K562 (cell line): ENCODE data around the gene LMAN2L.

ENCODE experiments used
- CEBPB ChIP-seq: fragments of 450-650 bp; IDR thresholded peaks from 2 replicates; pipeline ENCODE4 v1.6.1; 2016; ENCODE audit warnings: missing genetic modification characterization, missing compliant biosample characterization
- EZH2 ChIP-seq: IDR thresholded peaks from 2 replicates; pipeline ENCODE4 v1.6.1; 2012; ENCODE audit warnings: low read depth, mild to moderate bottlenecking, inconsistent platforms, low read length, borderline replicate concordance
- GABPA ChIP-seq: fragments of 200-800 bp; sonication (Bioruptor generic); conservative IDR thresholded peaks from 2 replicates; pipeline ENCODE4 v1.6.1; 2016; ENCODE audit warnings: low read depth, missing genetic modification characterization, missing compliant biosample characterization
- GATAD2B ChIP-seq: fragments of 450-650 bp; IDR thresholded peaks from 2 replicates; pipeline ENCODE4 v1.6.1; 2017; ENCODE audit warnings: mild to moderate bottlenecking, borderline replicate concordance
- MAZ ChIP-seq, 2 experiments: fragments of 450-650 bp in 1 of 2; sonication (generic) in 1 of 2; formaldehyde crosslinking; IDR thresholded peaks in 1 of 2; conservative IDR thresholded peaks in 1 of 2; 2 replicates each; pipeline versions ENCODE4 v1.4.0 to v1.5.0; 2020; ENCODE audit warnings: mild to moderate bottlenecking in 1 of 2, missing genetic modification reagents in 1 of 2
- MBD2 ChIP-seq: sonication (generic); IDR thresholded peaks from 2 replicates; pipeline ENCODE4 v1.6.1; 2016; ENCODE audit warnings: low read depth, borderline replicate concordance
- PRMT5 ChIP-seq: sonication (generic); formaldehyde crosslinking; IDR thresholded peaks from 2 replicates; pipeline ENCODE4 v1.5.0; 2020; ENCODE audit warnings: missing genetic modification reagents
- ZFP30 ChIP-seq: fragments of 250-450 bp; sonication (Bioruptor Pico); IDR thresholded peaks from 2 replicates; pipeline ENCODE4 v1.8.0; 2022; ENCODE audit warnings: moderate library complexity, mild to moderate bottlenecking, inconsistent platforms, borderline replicate concordance
- TF ChIP-seq, protein P1 (sequence below): sonication (generic); formaldehyde crosslinking; IDR thresholded peaks from 2 replicates; pipeline ENCODE4 v1.8.1; 2022; ENCODE audit warnings: missing genetic modification reagents
- TF ChIP-seq, protein P2 (sequence below): fragments of 450-650 bp; IDR thresholded peaks from 2 replicates; pipeline ENCODE4 v1.6.1; 2018; ENCODE audit not compliant: partially characterized antibody
- TF ChIP-seq, protein P3 (sequence below): fragments of 450-650 bp; IDR thresholded peaks from 2 replicates; pipeline ENCODE4 v1.6.1; 2014; ENCODE audit warnings: low read depth, mild to moderate bottlenecking, moderate library complexity, borderline replicate concordance
- TF ChIP-seq, protein P4 (sequence below), 3 experiments: IDR thresholded peaks in 2 of 3; conservative IDR thresholded peaks in 1 of 3; 2 replicates each; pipeline ENCODE4 v1.5.1; 2011 to 2012; ENCODE audit warnings: low read length in 3 of 3, mild to moderate bottlenecking in 3 of 3, control low read depth in 2 of 3, improper control_type of control experiment in 1 of 3, inconsistent platforms in 1 of 3, low read depth in 1 of 3, mixed read lengths in 1 of 3, moderate library complexity in 1 of 3; ENCODE audit not compliant: insufficient read depth in 2 of 3
- TF ChIP-seq, protein P5 (sequence below): IDR thresholded peaks from 3 replicates; pipeline ENCODE4 v1.6.1; 2011; ENCODE audit warnings: borderline replicate concordance, mild to moderate bottlenecking, moderate library complexity; ENCODE audit not compliant: insufficient read length; ENCODE audit errors: extremely low read depth

DNA sequence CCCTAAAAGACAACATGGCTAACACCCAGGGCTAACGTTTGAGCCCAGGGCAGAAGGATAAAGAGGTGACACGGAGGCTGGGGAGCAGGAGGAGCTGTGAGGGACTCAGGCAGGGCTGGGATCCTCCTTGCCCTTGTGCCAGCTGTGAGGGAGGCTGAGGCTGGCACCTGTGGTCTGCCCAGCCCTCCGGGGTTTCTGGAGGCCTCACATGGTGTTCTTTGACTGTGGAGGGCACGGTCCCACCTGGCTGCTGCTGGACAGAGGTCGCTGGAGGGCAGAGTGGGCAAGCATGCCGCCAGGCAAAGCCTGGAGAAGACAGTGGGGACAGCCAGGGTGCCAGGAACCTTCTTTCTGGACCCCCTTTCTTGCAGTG is 49.4 kb upstream of the LMAN2L start:
- TF ChIP-seq, protein P1, sequence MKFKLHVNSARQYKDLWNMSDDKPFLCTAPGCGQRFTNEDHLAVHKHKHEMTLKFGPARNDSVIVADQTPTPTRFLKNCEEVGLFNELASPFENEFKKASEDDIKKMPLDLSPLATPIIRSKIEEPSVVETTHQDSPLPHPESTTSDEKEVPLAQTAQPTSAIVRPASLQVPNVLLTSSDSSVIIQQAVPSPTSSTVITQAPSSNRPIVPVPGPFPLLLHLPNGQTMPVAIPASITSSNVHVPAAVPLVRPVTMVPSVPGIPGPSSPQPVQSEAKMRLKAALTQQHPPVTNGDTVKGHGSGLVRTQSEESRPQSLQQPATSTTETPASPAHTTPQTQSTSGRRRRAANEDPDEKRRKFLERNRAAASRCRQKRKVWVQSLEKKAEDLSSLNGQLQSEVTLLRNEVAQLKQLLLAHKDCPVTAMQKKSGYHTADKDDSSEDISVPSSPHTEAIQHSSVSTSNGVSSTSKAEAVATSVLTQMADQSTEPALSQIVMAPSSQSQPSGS (CRISPR knock-in tag) = no peak
- TF ChIP-seq, protein P2, sequence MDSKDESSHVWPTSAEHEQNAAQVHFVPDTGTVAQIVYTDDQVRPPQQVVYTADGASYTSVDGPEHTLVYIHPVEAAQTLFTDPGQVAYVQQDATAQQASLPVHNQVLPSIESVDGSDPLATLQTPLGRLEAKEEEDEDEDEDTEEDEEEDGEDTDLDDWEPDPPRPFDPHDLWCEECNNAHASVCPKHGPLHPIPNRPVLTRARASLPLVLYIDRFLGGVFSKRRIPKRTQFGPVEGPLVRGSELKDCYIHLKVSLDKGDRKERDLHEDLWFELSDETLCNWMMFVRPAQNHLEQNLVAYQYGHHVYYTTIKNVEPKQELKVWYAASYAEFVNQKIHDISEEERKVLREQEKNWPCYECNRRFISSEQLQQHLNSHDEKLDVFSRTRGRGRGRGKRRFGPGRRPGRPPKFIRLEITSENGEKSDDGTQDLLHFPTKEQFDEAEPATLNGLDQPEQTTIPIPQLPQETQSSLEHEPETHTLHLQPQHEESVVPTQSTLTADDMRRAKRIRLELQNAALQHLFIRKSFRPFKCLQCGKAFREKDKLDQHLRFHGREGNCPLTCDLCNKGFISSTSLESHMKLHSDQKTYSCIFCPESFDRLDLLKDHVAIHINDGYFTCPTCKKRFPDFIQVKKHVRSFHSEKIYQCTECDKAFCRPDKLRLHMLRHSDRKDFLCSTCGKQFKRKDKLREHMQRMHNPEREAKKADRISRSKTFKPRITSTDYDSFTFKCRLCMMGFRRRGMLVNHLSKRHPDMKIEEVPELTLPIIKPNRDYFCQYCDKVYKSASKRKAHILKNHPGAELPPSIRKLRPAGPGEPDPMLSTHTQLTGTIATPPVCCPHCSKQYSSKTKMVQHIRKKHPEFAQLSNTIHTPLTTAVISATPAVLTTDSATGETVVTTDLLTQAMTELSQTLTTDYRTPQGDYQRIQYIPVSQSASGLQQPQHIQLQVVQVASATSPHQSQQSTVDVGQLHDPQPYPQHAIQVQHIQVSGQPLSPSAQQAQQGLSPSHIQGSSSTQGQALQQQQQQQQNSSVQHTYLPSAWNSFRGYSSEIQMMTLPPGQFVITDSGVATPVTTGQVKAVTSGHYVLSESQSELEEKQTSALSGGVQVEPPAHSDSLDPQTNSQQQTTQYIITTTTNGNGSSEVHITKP = no peak
- TF ChIP-seq MAZ (CRISPR knock-in tag; conservative IDR thresholded peaks at IDR 0.05 in 1 of 2, IDR thresholded peaks at IDR 0.05 in 1 of 2) (no peak), PRMT5 (CRISPR knock-in tag) (no peak), CEBPB (no peak), ZFP30 (CRISPR knock-in tag) (no peak), GATAD2B (no peak), MBD2 (no peak), GABPA (tag) (no peak), EZH2 (no peak)
- TF ChIP-seq, protein P3, sequence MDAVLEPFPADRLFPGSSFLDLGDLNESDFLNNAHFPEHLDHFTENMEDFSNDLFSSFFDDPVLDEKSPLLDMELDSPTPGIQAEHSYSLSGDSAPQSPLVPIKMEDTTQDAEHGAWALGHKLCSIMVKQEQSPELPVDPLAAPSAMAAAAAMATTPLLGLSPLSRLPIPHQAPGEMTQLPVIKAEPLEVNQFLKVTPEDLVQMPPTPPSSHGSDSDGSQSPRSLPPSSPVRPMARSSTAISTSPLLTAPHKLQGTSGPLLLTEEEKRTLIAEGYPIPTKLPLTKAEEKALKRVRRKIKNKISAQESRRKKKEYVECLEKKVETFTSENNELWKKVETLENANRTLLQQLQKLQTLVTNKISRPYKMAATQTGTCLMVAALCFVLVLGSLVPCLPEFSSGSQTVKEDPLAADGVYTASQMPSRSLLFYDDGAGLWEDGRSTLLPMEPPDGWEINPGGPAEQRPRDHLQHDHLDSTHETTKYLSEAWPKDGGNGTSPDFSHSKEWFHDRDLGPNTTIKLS = no peak
- TF ChIP-seq, protein P4, sequence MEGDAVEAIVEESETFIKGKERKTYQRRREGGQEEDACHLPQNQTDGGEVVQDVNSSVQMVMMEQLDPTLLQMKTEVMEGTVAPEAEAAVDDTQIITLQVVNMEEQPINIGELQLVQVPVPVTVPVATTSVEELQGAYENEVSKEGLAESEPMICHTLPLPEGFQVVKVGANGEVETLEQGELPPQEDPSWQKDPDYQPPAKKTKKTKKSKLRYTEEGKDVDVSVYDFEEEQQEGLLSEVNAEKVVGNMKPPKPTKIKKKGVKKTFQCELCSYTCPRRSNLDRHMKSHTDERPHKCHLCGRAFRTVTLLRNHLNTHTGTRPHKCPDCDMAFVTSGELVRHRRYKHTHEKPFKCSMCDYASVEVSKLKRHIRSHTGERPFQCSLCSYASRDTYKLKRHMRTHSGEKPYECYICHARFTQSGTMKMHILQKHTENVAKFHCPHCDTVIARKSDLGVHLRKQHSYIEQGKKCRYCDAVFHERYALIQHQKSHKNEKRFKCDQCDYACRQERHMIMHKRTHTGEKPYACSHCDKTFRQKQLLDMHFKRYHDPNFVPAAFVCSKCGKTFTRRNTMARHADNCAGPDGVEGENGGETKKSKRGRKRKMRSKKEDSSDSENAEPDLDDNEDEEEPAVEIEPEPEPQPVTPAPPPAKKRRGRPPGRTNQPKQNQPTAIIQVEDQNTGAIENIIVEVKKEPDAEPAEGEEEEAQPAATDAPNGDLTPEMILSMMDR (IDR thresholded peaks at IDR 0.05 in 2 of 3, conservative IDR thresholded peaks at IDR 0.05 in 1 of 3; ENCODE audit: insufficient read depth in 2 of 3, low read depth in 1 of 3, low read length in 3 of 3) = no peak
- TF ChIP-seq, protein P5, sequence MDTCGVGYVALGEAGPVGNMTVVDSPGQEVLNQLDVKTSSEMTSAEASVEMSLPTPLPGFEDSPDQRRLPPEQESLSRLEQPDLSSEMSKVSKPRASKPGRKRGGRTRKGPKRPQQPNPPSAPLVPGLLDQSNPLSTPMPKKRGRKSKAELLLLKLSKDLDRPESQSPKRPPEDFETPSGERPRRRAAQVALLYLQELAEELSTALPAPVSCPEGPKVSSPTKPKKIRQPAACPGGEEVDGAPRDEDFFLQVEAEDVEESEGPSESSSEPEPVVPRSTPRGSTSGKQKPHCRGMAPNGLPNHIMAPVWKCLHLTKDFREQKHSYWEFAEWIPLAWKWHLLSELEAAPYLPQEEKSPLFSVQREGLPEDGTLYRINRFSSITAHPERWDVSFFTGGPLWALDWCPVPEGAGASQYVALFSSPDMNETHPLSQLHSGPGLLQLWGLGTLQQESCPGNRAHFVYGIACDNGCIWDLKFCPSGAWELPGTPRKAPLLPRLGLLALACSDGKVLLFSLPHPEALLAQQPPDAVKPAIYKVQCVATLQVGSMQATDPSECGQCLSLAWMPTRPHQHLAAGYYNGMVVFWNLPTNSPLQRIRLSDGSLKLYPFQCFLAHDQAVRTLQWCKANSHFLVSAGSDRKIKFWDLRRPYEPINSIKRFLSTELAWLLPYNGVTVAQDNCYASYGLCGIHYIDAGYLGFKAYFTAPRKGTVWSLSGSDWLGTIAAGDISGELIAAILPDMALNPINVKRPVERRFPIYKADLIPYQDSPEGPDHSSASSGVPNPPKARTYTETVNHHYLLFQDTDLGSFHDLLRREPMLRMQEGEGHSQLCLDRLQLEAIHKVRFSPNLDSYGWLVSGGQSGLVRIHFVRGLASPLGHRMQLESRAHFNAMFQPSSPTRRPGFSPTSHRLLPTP = no peak
